Spleen (tissue), 7 donors: ENCODE data around the gene TENM4.

Experiments used
- CTCF ChIP-seq, 11 experiments: fragments of 200-600 bp in 7 of 11; fragments of 450-650 bp in 4 of 11; sonication (generic) in 4 of 11; IDR thresholded peaks in 8 of 11; conservative IDR thresholded peaks in 3 of 11; 1 replicate in 7 of 11; 2 replicates in 4 of 11; pipeline versions ENCODE4 v1.4.0 to v1.8.0; 2016 to 2021; ENCODE audit warnings: antibody characterized with exemption in 11 of 11, inconsistent platforms in 4 of 11, mild to moderate bottlenecking in 1 of 11
- POLR2A ChIP-seq, 3 donors: fragments of 450-650 bp; IDR thresholded peaks; one replicate each; pipeline ENCODE4 v1.5.1; 2017; ENCODE audit warnings: antibody characterized with exemption in 3 of 3, mild to moderate bottlenecking in 1 of 3
- POLR2AphosphoS5 ChIP-seq, 3 donors: sonication (generic); formaldehyde crosslinking; IDR thresholded peaks; one replicate each; pipeline ENCODE4 v1.5.1; 2017; ENCODE audit warnings: antibody characterized with exemption in 3 of 3
- donor health status: DM: no; HTN: no; CAD: no; lungs with moderate emphysema.
- donor health status: DM: no; HTN: no; CAD: no.
- donor health status: DM: no; HTN: no; CAD: no.

- no peak for TF ChIP-seq CTCF (IDR thresholded peaks at IDR 0.05 in 8 of 11, conservative IDR thresholded peaks at IDR 0.05 in 3 of 11)
- no peak for TF ChIP-seq POLR2A (IDR thresholded peaks at IDR 0.05)
- no peak for TF ChIP-seq POLR2AphosphoS5 (IDR thresholded peaks at IDR 0.05)
Observed at GRCh38 chr11:79264284-79264683, 176.5 kb downstream of the TENM4 start.
